ENCODE data around the gene TTC34. TPM values are rescaled to one million over a fixed set of nuclear protein-coding genes. Genes with fewer than 3 reads are reported as not detected.

The TTC34 gene
- total RNA-seq, 2 donors from 2014 or later = 0.48 to 2.5 TPM

- Mint-ChIP-seq H3K4me1 (peaks cover 4% of the 10 kb centered on the region), H3K4me3 (no peak overlapping the region), H3K36me3 (ENCODE audit: low read depth) (no peaks in the 10 kb centered on the region), H3K27me3 (peaks cover 4% of the 10 kb centered on the region), H3K27ac (no peak overlapping the region), H3K9me3 (no peaks in the 10 kb centered on the region)
- no peak for ATAC-seq (replicated peaks)
Measured at GRCh38 chr1:2597441-2598328, 203.8 kb downstream of the TTC34 start.

GRCh38 chr1:2596530-2597333 lies 204.8 kb downstream of the TTC34 start:
- H3K36me3 Mint-ChIP-seq (ENCODE audit: low read depth) = no peaks in the 10 kb centered on the region
- H3K4me1 Mint-ChIP-seq = peaks cover 4% of the 10 kb centered on the region
- no peak overlapping the region for H3K4me3 Mint-ChIP-seq
- no peaks in the 10 kb centered on the region for H3K9me3 Mint-ChIP-seq
- H3K27me3 Mint-ChIP-seq = no peaks in the 10 kb centered on the region
- no peak overlapping the region for H3K27ac Mint-ChIP-seq
- no peak for ATAC-seq (replicated peaks)

DNA sequence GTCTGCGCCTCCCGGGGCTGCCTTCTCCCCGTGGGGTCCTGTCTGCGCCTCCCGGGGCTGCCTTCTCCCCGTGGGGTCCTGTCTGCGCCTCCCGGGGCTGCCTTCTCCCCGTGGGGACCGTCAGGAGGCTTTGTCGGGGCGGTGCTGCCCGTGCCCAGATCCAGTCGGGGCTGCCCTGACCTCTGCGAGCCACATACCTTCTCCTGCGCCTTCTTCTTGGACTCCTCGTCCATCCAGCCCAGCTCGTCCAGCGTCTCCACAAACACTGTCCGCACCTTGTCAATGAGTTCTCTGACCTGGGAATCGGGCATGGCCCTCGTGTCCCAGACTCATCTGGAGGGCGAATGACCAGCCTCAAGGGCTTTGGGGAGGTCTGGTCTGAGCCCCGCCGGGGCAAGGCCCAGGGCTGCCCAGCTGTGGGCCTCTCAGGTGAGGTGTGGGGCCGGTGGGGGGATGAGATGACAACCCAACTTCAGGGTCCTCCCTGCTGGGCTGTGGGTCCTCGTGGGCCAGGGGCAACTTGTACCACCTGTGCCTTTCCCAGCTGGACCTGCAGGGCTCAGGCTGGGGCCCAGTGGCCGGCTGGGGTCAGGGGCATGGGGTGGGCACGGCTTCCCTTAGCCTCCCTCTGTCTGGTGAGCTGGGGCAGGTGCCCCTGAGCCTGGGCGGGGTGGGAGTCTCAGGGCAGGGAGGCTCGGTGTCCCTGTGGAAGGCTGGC lies 205.5 kb downstream of the TTC34 start:
- Mint-ChIP-seq H3K27me3 (no peaks in the 10 kb centered on the region), H3K9me3 (no peaks in the 10 kb centered on the region), H3K27ac (no peak overlapping the region), H3K36me3 (ENCODE audit: low read depth) (no peaks in the 10 kb centered on the region), H3K4me1 (peaks cover 4% of the 10 kb centered on the region), H3K4me3 (no peak overlapping the region)
- no peak for ATAC-seq (replicated peaks)

DNA sequence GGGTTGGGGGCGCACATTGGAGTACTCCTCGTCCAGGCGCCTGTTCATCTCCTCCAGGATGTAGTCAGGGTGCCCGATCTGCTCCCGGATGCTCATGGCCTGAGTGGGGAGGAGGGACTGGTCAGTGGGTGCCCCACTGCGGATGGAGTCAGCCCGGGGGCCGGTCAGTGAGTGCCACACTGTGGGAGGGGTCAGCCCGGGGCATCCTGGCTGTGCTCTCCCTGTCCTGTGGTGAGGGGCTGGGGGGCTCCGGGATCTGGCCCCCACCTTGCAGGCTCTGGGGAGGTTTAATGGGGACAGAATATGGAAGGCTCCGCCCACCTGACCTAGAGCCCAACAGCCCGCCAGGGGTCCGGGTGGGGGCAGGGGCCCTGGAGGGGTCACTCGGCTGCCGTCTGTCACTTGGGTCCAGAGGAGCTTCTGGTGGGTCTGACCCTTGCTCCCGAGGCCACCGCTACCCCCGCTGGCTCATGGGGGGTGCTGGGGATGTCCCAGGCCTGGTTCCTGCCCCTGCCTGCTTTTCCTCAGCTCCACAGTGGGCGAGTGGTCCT lies 206.2 kb downstream of the TTC34 start:
- H3K27ac Mint-ChIP-seq = no peak overlapping the region
- H3K4me1 Mint-ChIP-seq = peaks cover 4% of the 10 kb centered on the region

GRCh38 chr1:2594641-2595131 lies 206.8 kb downstream of the TTC34 start:
- no peaks in the 10 kb centered on the region for H3K36me3 Mint-ChIP-seq (ENCODE audit: low read depth)
- no peak overlapping the region for H3K4me3 Mint-ChIP-seq
- no peaks in the 10 kb centered on the region for H3K9me3 Mint-ChIP-seq
- H3K27me3 Mint-ChIP-seq = no peaks in the 10 kb centered on the region
- ATAC-seq (replicated peaks) = no peak
- H3K4me1 Mint-ChIP-seq = peaks cover 4% of the 10 kb centered on the region
- H3K27ac Mint-ChIP-seq = no peak overlapping the region

More for the DNA sequence above, 206.2 kb downstream of the TTC34 start:
- no peak for ATAC-seq (replicated peaks)
- Mint-ChIP-seq H3K27me3 (no peaks in the 10 kb centered on the region), H3K9me3 (no peaks in the 10 kb centered on the region), H3K4me3 (no peak overlapping the region), H3K36me3 (ENCODE audit: low read depth) (no peaks in the 10 kb centered on the region)

DNA sequence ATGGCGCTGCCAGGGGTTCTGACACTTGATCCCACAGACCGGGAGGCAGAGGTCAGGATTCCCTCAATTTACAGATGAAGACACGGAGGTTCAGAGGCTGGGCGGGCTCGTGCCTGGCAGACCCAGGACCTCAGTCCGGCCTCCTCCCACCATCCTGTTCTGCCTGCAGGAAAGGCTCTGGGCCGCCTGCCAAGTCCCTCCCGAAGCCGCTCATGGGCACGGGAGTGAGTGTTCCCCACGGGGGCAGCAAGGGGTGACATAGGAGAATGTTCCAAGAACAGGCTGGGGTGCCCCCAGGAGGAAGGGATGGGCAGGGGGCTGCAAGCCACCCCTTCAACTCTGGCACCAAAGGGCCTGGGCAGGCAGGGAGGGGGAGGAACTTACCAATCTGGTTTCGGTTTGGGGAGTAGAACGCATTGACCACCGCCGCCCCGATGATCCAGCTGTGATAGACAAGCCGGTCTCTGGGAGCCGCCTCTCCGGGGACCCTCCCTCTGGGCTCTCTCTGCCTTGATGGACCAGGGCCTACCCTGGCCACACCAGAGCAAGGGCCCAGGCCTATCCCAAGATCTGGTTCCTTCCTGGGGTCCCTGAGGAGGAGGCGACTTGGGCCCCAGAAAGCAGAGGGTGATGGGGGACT lies 207.4 kb downstream of the TTC34 start:
- Mint-ChIP-seq H3K36me3 (ENCODE audit: low read depth) (no peaks in the 10 kb centered on the region), H3K27ac (no peak overlapping the region), H3K9me3 (no peaks in the 10 kb centered on the region), H3K4me3 (no peak overlapping the region), H3K27me3 (no peaks in the 10 kb centered on the region), H3K4me1 (peaks cover 4% of the 10 kb centered on the region)
- ATAC-seq (replicated peaks) = no peak

- peaks cover 4% of the 10 kb centered on the region for H3K4me1 Mint-ChIP-seq
- H3K27me3 Mint-ChIP-seq = no peaks in the 10 kb centered on the region
- no peak overlapping the region for H3K27ac Mint-ChIP-seq
- H3K4me3 Mint-ChIP-seq = no peak overlapping the region
- no peaks in the 10 kb centered on the region for H3K9me3 Mint-ChIP-seq
- ATAC-seq (replicated peaks) = no peak
- no peaks in the 10 kb centered on the region for H3K36me3 Mint-ChIP-seq (ENCODE audit: low read depth)
Measured at GRCh38 chr1:2593251-2593878, 208.1 kb downstream of the TTC34 start.

GRCh38 chr1:2592672-2593071 lies 208.8 kb downstream of the TTC34 start:
- no peaks in the 10 kb centered on the region for H3K9me3 Mint-ChIP-seq
- no peaks in the 10 kb centered on the region for H3K36me3 Mint-ChIP-seq (ENCODE audit: low read depth)
- peaks cover 4% of the 10 kb centered on the region for H3K4me1 Mint-ChIP-seq
- H3K4me3 Mint-ChIP-seq = peak overlapping the region; percentile 37
- H3K27ac Mint-ChIP-seq = peak overlapping the region; percentile 36
- no peak for ATAC-seq (replicated peaks)
- H3K27me3 Mint-ChIP-seq = no peaks in the 10 kb centered on the region

- no peaks in the 10 kb centered on the region for H3K9me3 Mint-ChIP-seq
Measured at GRCh38 chr1:2591581-2592261, 209.8 kb downstream of the TTC34 start.

DNA sequence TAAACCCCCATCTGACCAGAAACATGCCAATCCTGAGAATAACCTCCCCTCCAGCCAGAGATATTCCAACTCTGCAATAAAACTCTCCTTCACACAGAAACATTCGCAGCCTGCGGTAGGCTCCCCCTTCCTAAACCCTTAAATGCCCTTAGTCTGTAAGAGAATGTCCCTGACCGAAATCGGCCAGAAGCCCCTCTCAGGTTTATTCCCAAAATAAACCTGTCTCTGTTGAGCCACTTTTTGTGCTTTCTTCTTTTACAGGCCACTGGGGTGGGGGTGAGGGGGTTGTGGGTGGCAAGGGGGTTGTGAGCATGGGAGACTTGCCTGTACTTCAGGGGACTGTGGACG lies 210.3 kb downstream of the TTC34 start:
- Mint-ChIP-seq H3K27me3 (no peaks in the 10 kb centered on the region), H3K9me3 (no peaks in the 10 kb centered on the region), H3K36me3 (ENCODE audit: low read depth) (no peaks in the 10 kb centered on the region), H3K4me1 (no peaks in the 10 kb centered on the region), H3K27ac (no peak overlapping the region), H3K4me3 (no peak overlapping the region)
- ATAC-seq (replicated peaks) = no peak

More at GRCh38 chr1:2591581-2592261, 209.8 kb downstream of the TTC34 start:
- H3K27ac Mint-ChIP-seq = no peak overlapping the region
- no peaks in the 10 kb centered on the region for H3K27me3 Mint-ChIP-seq
- H3K4me1 Mint-ChIP-seq = no peaks in the 10 kb centered on the region
- no peak for ATAC-seq (replicated peaks)
- H3K4me3 Mint-ChIP-seq = no peak overlapping the region
- H3K36me3 Mint-ChIP-seq (ENCODE audit: low read depth) = no peaks in the 10 kb centered on the region

DNA sequence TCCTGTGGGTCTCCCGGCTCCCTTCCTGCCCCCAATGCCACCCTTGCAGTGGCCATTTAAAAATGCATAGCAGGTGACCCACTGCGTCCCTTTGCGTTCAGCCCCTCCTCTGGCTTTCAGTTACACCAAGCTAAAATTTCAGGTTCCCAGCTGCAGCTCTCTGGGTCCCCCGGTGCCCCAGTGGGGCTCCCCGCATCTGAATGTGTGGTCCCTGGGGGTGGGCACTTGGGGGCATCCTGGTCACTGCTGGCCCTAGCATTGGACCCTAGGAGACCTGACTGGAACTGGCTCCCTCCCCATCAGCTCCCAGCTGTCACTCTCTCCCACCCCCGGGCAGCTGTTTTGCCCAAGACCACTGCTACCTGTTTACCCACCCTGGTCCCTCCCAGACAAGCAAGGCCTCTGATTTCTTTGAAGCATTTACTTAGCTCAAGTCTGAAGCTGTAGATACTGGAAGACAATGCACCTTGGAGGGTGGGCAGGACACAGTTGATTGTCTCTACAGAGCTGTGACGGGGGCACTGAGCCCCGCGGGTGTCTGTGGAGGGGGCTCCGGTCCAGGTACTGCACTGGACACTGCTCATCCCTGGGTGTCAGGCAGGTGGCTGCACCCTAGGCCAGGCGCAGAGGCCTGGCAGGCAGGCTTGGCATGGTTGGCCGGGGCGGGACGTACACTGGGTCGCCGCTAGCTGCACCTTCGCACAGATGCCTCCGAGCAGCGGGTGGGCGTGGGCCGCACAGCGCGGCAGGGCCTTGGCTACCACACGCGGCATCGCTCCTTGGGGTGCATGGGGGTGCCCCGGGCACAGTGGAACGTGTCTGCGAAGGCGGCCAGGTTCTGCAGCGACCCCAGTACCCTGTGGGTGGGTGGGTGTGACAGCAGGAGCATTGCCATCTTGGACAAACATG lies 211.0 kb downstream of the TTC34 start:
- Mint-ChIP-seq H3K27ac (no peak overlapping the region), H3K36me3 (ENCODE audit: low read depth) (peaks cover 2% of the 10 kb centered on the region), H3K4me1 (no peaks in the 10 kb centered on the region), H3K9me3 (no peaks in the 10 kb centered on the region), H3K4me3 (no peak overlapping the region), H3K27me3 (no peaks in the 10 kb centered on the region)
- ATAC-seq (replicated peaks) = no peak

- Mint-ChIP-seq H3K27ac (no peak overlapping the region), H3K4me3 (no peak overlapping the region), H3K4me1 (peaks cover 3% of the 10 kb centered on the region), H3K27me3 (no peaks in the 10 kb centered on the region), H3K9me3 (no peaks in the 10 kb centered on the region), H3K36me3 (ENCODE audit: low read depth) (peaks cover 11% of the 10 kb centered on the region)
- ATAC-seq (replicated peaks) = no peak
Measured at GRCh38 chr1:2589431-2590232, 211.9 kb downstream of the TTC34 start.
